ENCODE results near the gene EFCAB6.

EFCAB6 gene

GRCh38 chr22:43825651-43826050, 13.5 kb upstream of the EFCAB6 start:
- H3K4me2 ChIP-seq (ENCODE audit: low read depth, low read length, poor library complexity, severe bottlenecking): no peak overlapping the region
- no peaks in the 10 kb centered on the region for H3K9me3 ChIP-seq (ENCODE audit: insufficient read depth, low read depth, low read length)
- no peaks in the 10 kb centered on the region for H3K4me1 ChIP-seq (ENCODE audit: insufficient read depth, low read length, poor library complexity, severe bottlenecking)
- H4K20me1 ChIP-seq (ENCODE audit: insufficient read depth, low read length, poor library complexity, severe bottlenecking): no peaks in the 10 kb centered on the region
- no peaks in the 10 kb centered on the region for H3F3A ChIP-seq (ENCODE audit: low read depth)
- TF ChIP-seq EZH2phosphoT487 (IDR thresholded peaks at IDR 0.05; ENCODE audit: borderline replicate concordance) (no peak), CTCF (conservative IDR thresholded peaks at IDR 0.05; ENCODE audit: low read length) (no peak)
- H2AFZ ChIP-seq (ENCODE audit: low read length): no peak overlapping the region
- no peak overlapping the region for H3K4me3 ChIP-seq (ENCODE audit: low read length, poor library complexity, severe bottlenecking)
- no peaks in the 10 kb centered on the region for H3K27me3 ChIP-seq (ENCODE audit: insufficient read depth, low read length, poor library complexity, severe bottlenecking)
- no peaks in the 10 kb centered on the region for H3K9me2 ChIP-seq (replicated peaks; ENCODE audit: low read depth, low read length)
- no peak overlapping the region for H3K9ac ChIP-seq (ENCODE audit: low read depth, low read length, poor library complexity, severe bottlenecking)
- no peaks in the 10 kb centered on the region for H3K79me2 ChIP-seq (ENCODE audit: insufficient read depth, low read length)
- H3K36me3 ChIP-seq (ENCODE audit: insufficient read depth, low read length): no peaks in the 10 kb centered on the region

- Histone ChIP-seq H3K79me2 (ENCODE audit: insufficient read depth, low read length) (no peaks in the 10 kb centered on the region), H3K4me3 (ENCODE audit: low read length, poor library complexity, severe bottlenecking) (no peak overlapping the region), H3K36me3 (ENCODE audit: insufficient read depth, low read length) (no peaks in the 10 kb centered on the region), H3K27me3 (ENCODE audit: insufficient read depth, low read length, poor library complexity, severe bottlenecking) (no peaks in the 10 kb centered on the region), H3K9me3 (ENCODE audit: insufficient read depth, low read depth, low read length) (no peaks in the 10 kb centered on the region), H3K9ac (ENCODE audit: low read depth, low read length, poor library complexity, severe bottlenecking) (no peak overlapping the region), H3K4me2 (ENCODE audit: low read depth, low read length, poor library complexity, severe bottlenecking) (no peak overlapping the region), H4K20me1 (ENCODE audit: insufficient read depth, low read length, poor library complexity, severe bottlenecking) (no peaks in the 10 kb centered on the region), H2AFZ (ENCODE audit: low read length) (no peak overlapping the region), H3F3A (ENCODE audit: low read depth) (no peaks in the 10 kb centered on the region), H3K4me1 (ENCODE audit: insufficient read depth, low read length, poor library complexity, severe bottlenecking) (no peaks in the 10 kb centered on the region), H3K9me2 (replicated peaks; ENCODE audit: low read depth, low read length) (no peaks in the 10 kb centered on the region)
- no peak for TF ChIP-seq EZH2phosphoT487 (IDR thresholded peaks at IDR 0.05; ENCODE audit: borderline replicate concordance)
- TF ChIP-seq CTCF (conservative IDR thresholded peaks at IDR 0.05; ENCODE audit: low read length): no peak
These were observed 12.8 kb upstream of the EFCAB6 start for GRCh38 chr22:43824724-43825420.

- H3F3A ChIP-seq (ENCODE audit: low read depth): no peaks in the 10 kb centered on the region
- H3K4me2 ChIP-seq (ENCODE audit: low read depth, low read length, poor library complexity, severe bottlenecking): no peak overlapping the region
- no peaks in the 10 kb centered on the region for H4K20me1 ChIP-seq (ENCODE audit: insufficient read depth, low read length, poor library complexity, severe bottlenecking)
- H3K27me3 ChIP-seq (ENCODE audit: insufficient read depth, low read length, poor library complexity, severe bottlenecking): no peaks in the 10 kb centered on the region
- no peaks in the 10 kb centered on the region for H3K9me3 ChIP-seq (ENCODE audit: insufficient read depth, low read depth, low read length)
- H3K36me3 ChIP-seq (ENCODE audit: insufficient read depth, low read length): no peaks in the 10 kb centered on the region
- no peaks in the 10 kb centered on the region for H3K9me2 ChIP-seq (replicated peaks; ENCODE audit: low read depth, low read length)
- H2AFZ ChIP-seq (ENCODE audit: low read length): no peak overlapping the region
- no peak overlapping the region for H3K9ac ChIP-seq (ENCODE audit: low read depth, low read length, poor library complexity, severe bottlenecking)
- no peaks in the 10 kb centered on the region for H3K4me1 ChIP-seq (ENCODE audit: insufficient read depth, low read length, poor library complexity, severe bottlenecking)
- H3K4me3 ChIP-seq (ENCODE audit: low read length, poor library complexity, severe bottlenecking): no peak overlapping the region
- TF ChIP-seq EZH2phosphoT487 (IDR thresholded peaks at IDR 0.05; ENCODE audit: borderline replicate concordance) (no peak), CTCF (conservative IDR thresholded peaks at IDR 0.05; ENCODE audit: low read length) (no peak)
- H3K79me2 ChIP-seq (ENCODE audit: insufficient read depth, low read length): no peaks in the 10 kb centered on the region
These were observed 12.0 kb upstream of the EFCAB6 start for GRCh38 chr22:43823911-43824665.
